K562 (cell line): ENCODE measurements around the gene TP53TG5. TPM values are rescaled to one million over a fixed set of nuclear protein-coding genes. Genes with fewer than 3 reads are reported as not detected.

ENCODE experiments used
- CBFA2T2 ChIP-seq: fragments of 450-650 bp; conservative IDR thresholded peaks from 2 replicates; pipeline ENCODE4 v1.6.1; 2017; ENCODE audit warnings: mild to moderate bottlenecking
- CHCHD3 ChIP-seq: fragments of 250-450 bp; sonication (Bioruptor Pico); IDR thresholded peaks from 2 replicates; pipeline ENCODE4 v2.1.2; 2022; ENCODE audit warnings: mild to moderate bottlenecking
- CREB1 ChIP-seq, 2 experiments: sonication (generic) in 1 of 2; formaldehyde crosslinking in 1 of 2; IDR thresholded peaks; 2 replicates each; pipeline versions ENCODE4 v1.6.1 to v1.8.0; 2012 to 2022; ENCODE audit warnings: inconsistent platforms in 1 of 2, mild to moderate bottlenecking in 1 of 2, missing genetic modification reagents in 1 of 2, moderate library complexity in 1 of 2
- HNRNPLL ChIP-seq: fragments of 200-400 bp; formaldehyde crosslinking; IDR thresholded peaks from 2 replicates; pipeline ENCODE4 v1.6.1; 2017; ENCODE audit warnings: low read length, low read depth, mild to moderate bottlenecking; ENCODE audit not compliant: poor library complexity, severe bottlenecking
- HSF4 ChIP-seq: fragments of 250-450 bp; sonication (Bioruptor Pico); IDR thresholded peaks from 2 replicates; pipeline ENCODE4 v2.1.2; 2022; ENCODE audit warnings: mild to moderate bottlenecking, moderate library complexity, borderline replicate concordance
- KAT2B ChIP-seq: IDR thresholded peaks from one replicate; pipeline ENCODE4 v1.6.1; 2012; ENCODE audit warnings: low read depth, mild to moderate bottlenecking, control low read depth, inconsistent platforms, low read length, moderate library complexity
- POLR2AphosphoS5 ChIP-seq: IDR thresholded peaks from 2 replicates; pipeline ENCODE4 v1.6.1; 2011; ENCODE audit warnings: mild to moderate bottlenecking, low read depth, low read length, moderate library complexity; ENCODE audit not compliant: control insufficient read depth, insufficient read depth
- SAFB ChIP-seq: fragments of 200-400 bp; formaldehyde crosslinking; IDR thresholded peaks from 2 replicates; pipeline ENCODE4 v1.6.1; 2017; ENCODE audit warnings: low read depth, low read length, borderline replicate concordance
- STAT5B ChIP-seq: fragments of 250-450 bp; sonication (Bioruptor Pico); IDR thresholded peaks from 2 replicates; pipeline ENCODE4 v1.8.0; 2021; ENCODE audit warnings: mild to moderate bottlenecking, inconsistent platforms
- ZC3H4 ChIP-seq: sonication (generic); formaldehyde crosslinking; IDR thresholded peaks from 2 replicates; pipeline ENCODE4 v1.9.0; 2021; ENCODE audit warnings: missing genetic modification reagents, borderline replicate concordance
- ZFP36 ChIP-seq: fragments of 150-350 bp; IDR thresholded peaks from 2 replicates; pipeline ENCODE4 v1.6.1; 2018; ENCODE audit warnings: low read length, low read depth; ENCODE audit not compliant: partially characterized antibody
- ZNF174 ChIP-seq: fragments of 250-450 bp; sonication (Bioruptor Pico); IDR thresholded peaks from 2 replicates; pipeline ENCODE4 v1.4.0; 2020; ENCODE audit warnings: mild to moderate bottlenecking
- ZNF764 ChIP-seq: fragments of 250-450 bp; sonication (Bioruptor Pico); IDR thresholded peaks from 2 replicates; pipeline ENCODE4 v1.4.0; 2020; ENCODE audit warnings: low read depth, mild to moderate bottlenecking, moderate library complexity
- polyA plus RNA-seq, 8 experiments: library from polyadenylated mRNA; depleted of rRNA in 4 of 8; stranded (reverse) in 5 of 8; unstranded in 3 of 8; fragments of >200 nt; fragmentation: Nextera tagmentation in 2 of 8; fragmentation: Illumina TruSeq in 1 of 8; extraction: Ambion mirVana in 2 of 8; extraction: Trizol in 1 of 8; gene quantifications; 2 replicates each; pipeline versions ENCODE4 v1.2.1 to v1.2.3, GENCODE V29; 2011 to 2014; ENCODE audit warnings: inconsistent platforms in 1 of 8, missing spikeins in 1 of 8
- total RNA-seq, 7 experiments: library from RNA; depleted of rRNA in 6 of 7; stranded (reverse); fragments of >200 nt in 6 of 7; fragmentation: Illumina TruSeq in 2 of 7; extraction: Trizol in 2 of 7; gene quantifications; 2 replicates each; pipeline versions ENCODE4 v1.2.1 to v1.2.3, GENCODE V29; 2011 to 2021; ENCODE audit warnings: low replicate concordance in 1 of 7
- TF ChIP-seq, protein P1 (sequence below), 2 experiments: fragments of 450-650 bp in 1 of 2; sonication (generic) in 1 of 2; formaldehyde crosslinking in 1 of 2; IDR thresholded peaks; 2 replicates each; pipeline versions ENCODE4 v1.7.1 to v1.9.0; 2016 to 2022; ENCODE audit warnings: inconsistent platforms in 1 of 2, mild to moderate bottlenecking in 1 of 2, missing genetic modification reagents in 1 of 2
- TF ChIP-seq, protein P2 (sequence below): fragments of 250-450 bp; sonication (Bioruptor Pico); IDR thresholded peaks from 2 replicates; pipeline ENCODE4 v1.8.0; 2022; ENCODE audit warnings: moderate library complexity, mild to moderate bottlenecking, inconsistent platforms
- TF ChIP-seq, protein P3 (sequence below): IDR thresholded peaks from 3 replicates; pipeline ENCODE4 v1.6.1; 2011; ENCODE audit warnings: borderline replicate concordance, mild to moderate bottlenecking; ENCODE audit not compliant: insufficient read length, insufficient read depth

Gene TP53TG5
- total and polyA plus RNA-seq, 9 of the 15 experiments (the other 6 are each of a cell fraction or from before 2014, with no cell fraction given) = 0.04 to 0.05 (median 0.04) TPM; not detected in 6

DNA sequence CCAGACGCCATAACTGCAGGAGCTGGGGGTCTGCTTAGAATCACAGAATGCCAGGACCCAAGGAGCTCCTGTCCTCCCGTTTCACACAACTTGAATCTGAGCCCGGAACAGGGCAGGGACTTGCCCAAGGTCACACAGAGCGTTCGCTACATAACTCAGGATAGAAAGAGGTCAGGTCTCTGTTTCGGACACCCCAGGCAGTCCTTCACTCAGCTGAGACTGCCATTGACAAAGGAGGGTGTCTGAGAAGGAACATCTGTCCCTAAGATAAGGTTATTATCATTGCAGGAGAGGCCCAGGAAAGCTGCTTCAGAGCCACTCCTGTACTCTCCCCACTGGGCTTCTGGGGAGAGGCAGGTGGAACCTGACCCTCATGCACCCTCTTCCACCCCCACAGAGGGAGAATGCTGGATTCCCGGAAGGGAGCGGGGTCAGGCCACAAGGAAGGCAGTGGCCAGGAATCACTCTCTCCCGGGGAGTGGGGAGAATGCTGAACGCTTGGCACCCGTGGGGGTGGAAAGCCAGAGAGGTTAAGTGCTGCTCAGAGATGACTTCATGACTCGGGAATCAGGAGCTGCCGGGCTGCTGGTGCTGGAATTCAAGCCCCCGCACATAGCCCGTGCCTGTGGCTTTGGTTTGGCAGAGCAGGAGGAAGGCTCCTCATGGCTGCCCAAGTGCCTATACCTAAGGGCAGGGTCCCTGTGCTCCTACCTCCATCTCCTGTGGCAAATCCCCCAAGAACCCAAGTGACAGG is 40.6 kb downstream of the TP53TG5 start (continued):
- TF ChIP-seq, protein P1, sequence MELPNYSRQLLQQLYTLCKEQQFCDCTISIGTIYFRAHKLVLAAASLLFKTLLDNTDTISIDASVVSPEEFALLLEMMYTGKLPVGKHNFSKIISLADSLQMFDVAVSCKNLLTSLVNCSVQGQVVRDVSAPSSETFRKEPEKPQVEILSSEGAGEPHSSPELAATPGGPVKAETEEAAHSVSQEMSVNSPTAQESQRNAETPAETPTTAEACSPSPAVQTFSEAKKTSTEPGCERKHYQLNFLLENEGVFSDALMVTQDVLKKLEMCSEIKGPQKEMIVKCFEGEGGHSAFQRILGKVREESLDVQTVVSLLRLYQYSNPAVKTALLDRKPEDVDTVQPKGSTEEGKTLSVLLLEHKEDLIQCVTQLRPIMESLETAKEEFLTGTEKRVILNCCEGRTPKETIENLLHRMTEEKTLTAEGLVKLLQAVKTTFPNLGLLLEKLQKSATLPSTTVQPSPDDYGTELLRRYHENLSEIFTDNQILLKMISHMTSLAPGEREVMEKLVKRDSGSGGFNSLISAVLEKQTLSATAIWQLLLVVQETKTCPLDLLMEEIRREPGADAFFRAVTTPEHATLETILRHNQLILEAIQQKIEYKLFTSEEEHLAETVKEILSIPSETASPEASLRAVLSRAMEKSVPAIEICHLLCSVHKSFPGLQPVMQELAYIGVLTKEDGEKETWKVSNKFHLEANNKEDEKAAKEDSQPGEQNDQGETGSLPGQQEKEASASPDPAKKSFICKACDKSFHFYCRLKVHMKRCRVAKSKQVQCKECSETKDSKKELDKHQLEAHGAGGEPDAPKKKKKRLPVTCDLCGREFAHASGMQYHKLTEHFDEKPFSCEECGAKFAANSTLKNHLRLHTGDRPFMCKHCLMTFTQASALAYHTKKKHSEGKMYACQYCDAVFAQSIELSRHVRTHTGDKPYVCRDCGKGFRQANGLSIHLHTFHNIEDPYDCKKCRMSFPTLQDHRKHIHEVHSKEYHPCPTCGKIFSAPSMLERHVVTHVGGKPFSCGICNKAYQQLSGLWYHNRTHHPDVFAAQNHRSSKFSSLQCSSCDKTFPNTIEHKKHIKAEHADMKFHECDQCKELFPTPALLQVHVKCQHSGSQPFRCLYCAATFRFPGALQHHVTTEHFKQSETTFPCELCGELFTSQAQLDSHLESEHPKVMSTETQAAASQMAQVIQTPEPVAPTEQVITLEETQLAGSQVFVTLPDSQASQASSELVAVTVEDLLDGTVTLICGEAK (IDR thresholded peaks at IDR 0.05) = no peak
- TF ChIP-seq, protein P1 (CRISPR knock-in tag; IDR thresholded peaks at IDR 0.05) = no peak
- no peak; the same call in 1 of the 2 replicates for TF ChIP-seq HSF4 (CRISPR knock-in tag)
- no peak for TF ChIP-seq HNRNPLL
- no peak for TF ChIP-seq STAT5B (CRISPR knock-in tag)
- TF ChIP-seq CBFA2T2 = peak; percentile 89
- TF ChIP-seq SAFB = peak; percentile 29; the same call in 1 of the 2 replicates
- peak; percentile 32 for TF ChIP-seq ZFP36
- TF ChIP-seq ZNF174 (CRISPR knock-in tag) = no peak
- TF ChIP-seq, protein P2, sequence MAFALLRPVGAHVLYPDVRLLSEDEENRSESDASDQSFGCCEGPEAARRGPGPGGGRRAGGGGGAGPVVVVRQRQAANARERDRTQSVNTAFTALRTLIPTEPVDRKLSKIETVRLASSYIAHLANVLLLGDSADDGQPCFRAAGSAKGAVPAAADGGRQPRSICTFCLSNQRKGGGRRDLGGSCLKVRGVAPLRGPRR (CRISPR knock-in tag) = no peak
- TF ChIP-seq, protein P3, sequence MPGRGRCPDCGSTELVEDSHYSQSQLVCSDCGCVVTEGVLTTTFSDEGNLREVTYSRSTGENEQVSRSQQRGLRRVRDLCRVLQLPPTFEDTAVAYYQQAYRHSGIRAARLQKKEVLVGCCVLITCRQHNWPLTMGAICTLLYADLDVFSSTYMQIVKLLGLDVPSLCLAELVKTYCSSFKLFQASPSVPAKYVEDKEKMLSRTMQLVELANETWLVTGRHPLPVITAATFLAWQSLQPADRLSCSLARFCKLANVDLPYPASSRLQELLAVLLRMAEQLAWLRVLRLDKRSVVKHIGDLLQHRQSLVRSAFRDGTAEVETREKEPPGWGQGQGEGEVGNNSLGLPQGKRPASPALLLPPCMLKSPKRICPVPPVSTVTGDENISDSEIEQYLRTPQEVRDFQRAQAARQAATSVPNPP = no peak
- TF ChIP-seq KAT2B = no peak
- no peak for TF ChIP-seq CREB1 (IDR thresholded peaks at IDR 0.05)
- no peak for TF ChIP-seq CREB1 (CRISPR knock-in tag; IDR thresholded peaks at IDR 0.05)
- no peak for TF ChIP-seq ZC3H4 (CRISPR knock-in tag)
- no peak for TF ChIP-seq ZNF764 (CRISPR knock-in tag)
- peak; percentile 71 for TF ChIP-seq POLR2AphosphoS5
- TF ChIP-seq CHCHD3 (CRISPR knock-in tag) = no peak
